ENCODE measurements around the gene ETFB.
A peak's percentile ranks its signal among the peaks of the same experiment; 100 is the strongest.

The ETFB gene

GRCh38 chr19:51330366-51330765 is 35.8 kb downstream of the ETFB start:
- peaks cover 45% of the 10 kb centered on the region for H3K27me3 Mint-ChIP-seq
- no peak overlapping the region for H3K27ac Mint-ChIP-seq
- peaks cover 15% of the 10 kb centered on the region for H3K4me1 Mint-ChIP-seq (ENCODE audit: low read depth)
- no peak overlapping the region for H3K4me3 Mint-ChIP-seq
- peaks cover 9% of the 10 kb centered on the region for H3K9me3 Mint-ChIP-seq
- H3K36me3 Mint-ChIP-seq (ENCODE audit: low read depth), result peaks cover 19% of the 10 kb centered on the region

GRCh38 chr19:51329411-51329810 is 36.8 kb downstream of the ETFB start:
- peaks cover 9% of the 10 kb centered on the region for H3K9me3 Mint-ChIP-seq
- H3K4me1 Mint-ChIP-seq (ENCODE audit: low read depth), result peaks cover 16% of the 10 kb centered on the region
- H3K4me3 Mint-ChIP-seq, result no peak overlapping the region
- peaks cover 51% of the 10 kb centered on the region for H3K27me3 Mint-ChIP-seq
- H3K36me3 Mint-ChIP-seq (ENCODE audit: low read depth), result peaks cover 19% of the 10 kb centered on the region
- H3K27ac Mint-ChIP-seq, result no peak overlapping the region

- peaks cover 9% of the 10 kb centered on the region for H3K9me3 Mint-ChIP-seq
- peak overlapping the region; percentile 62 for H3K4me3 Mint-ChIP-seq
- no peak overlapping the region for H3K27ac Mint-ChIP-seq
- peaks cover 64% of the 10 kb centered on the region for H3K27me3 Mint-ChIP-seq
- H3K4me1 Mint-ChIP-seq (ENCODE audit: low read depth), result peaks cover 16% of the 10 kb centered on the region
- H3K36me3 Mint-ChIP-seq (ENCODE audit: low read depth), result peaks cover 19% of the 10 kb centered on the region
Measured at GRCh38 chr19:51327066-51328001, 38.9 kb downstream of the ETFB start.

GRCh38 chr19:51326216-51327065 is 39.7 kb downstream of the ETFB start:
- peaks cover 11% of the 10 kb centered on the region for H3K36me3 Mint-ChIP-seq (ENCODE audit: low read depth)
- H3K4me1 Mint-ChIP-seq (ENCODE audit: low read depth), result peaks cover 16% of the 10 kb centered on the region
- peaks cover 9% of the 10 kb centered on the region for H3K9me3 Mint-ChIP-seq
- H3K4me3 Mint-ChIP-seq, result no peak overlapping the region
- peaks cover 64% of the 10 kb centered on the region for H3K27me3 Mint-ChIP-seq
- no peak overlapping the region for H3K27ac Mint-ChIP-seq

GRCh38 chr19:51325161-51325976 is 40.8 kb downstream of the ETFB start:
- Mint-ChIP-seq H3K27ac (no peak overlapping the region), H3K27me3 (peaks cover 65% of the 10 kb centered on the region)

GRCh38 chr19:51324167-51324481 is 42.1 kb downstream of the ETFB start:
- Mint-ChIP-seq H3K27me3 (peaks cover 54% of the 10 kb centered on the region), H3K27ac (no peak overlapping the region), H3K4me1 (ENCODE audit: low read depth) (peaks cover 16% of the 10 kb centered on the region), H3K4me3 (no peak overlapping the region), H3K9me3 (no peaks in the 10 kb centered on the region), H3K36me3 (ENCODE audit: low read depth) (no peaks in the 10 kb centered on the region)

More at GRCh38 chr19:51325161-51325976, 40.8 kb downstream of the ETFB start:
- H3K9me3 Mint-ChIP-seq, result peaks cover 1% of the 10 kb centered on the region
- H3K36me3 Mint-ChIP-seq (ENCODE audit: low read depth), result peaks cover 2% of the 10 kb centered on the region
- H3K4me3 Mint-ChIP-seq, result no peak overlapping the region
- peaks cover 16% of the 10 kb centered on the region for H3K4me1 Mint-ChIP-seq (ENCODE audit: low read depth)

GRCh38 chr19:51323481-51324166 is 42.6 kb downstream of the ETFB start:
- H3K9me3 Mint-ChIP-seq, result no peaks in the 10 kb centered on the region
- peaks cover 16% of the 10 kb centered on the region for H3K4me1 Mint-ChIP-seq (ENCODE audit: low read depth)
- peaks cover 51% of the 10 kb centered on the region for H3K27me3 Mint-ChIP-seq
- no peak overlapping the region for H3K4me3 Mint-ChIP-seq
- no peaks in the 10 kb centered on the region for H3K36me3 Mint-ChIP-seq (ENCODE audit: low read depth)
- no peak overlapping the region for H3K27ac Mint-ChIP-seq

GRCh38 chr19:51321799-51322198 is 44.4 kb downstream of the ETFB start:
- Mint-ChIP-seq H3K4me1 (ENCODE audit: low read depth) (peaks cover 7% of the 10 kb centered on the region), H3K36me3 (ENCODE audit: low read depth) (no peaks in the 10 kb centered on the region), H3K4me3 (no peak overlapping the region), H3K27me3 (peaks cover 40% of the 10 kb centered on the region), H3K27ac (no peak overlapping the region), H3K9me3 (no peaks in the 10 kb centered on the region)

- Mint-ChIP-seq H3K27ac (no peak overlapping the region), H3K9me3 (no peaks in the 10 kb centered on the region), H3K4me1 (ENCODE audit: low read depth) (no peaks in the 10 kb centered on the region), H3K27me3 (peaks cover 28% of the 10 kb centered on the region), H3K4me3 (no peak overlapping the region), H3K36me3 (ENCODE audit: low read depth) (no peaks in the 10 kb centered on the region)
Measured at GRCh38 chr19:51320280-51320657, 45.9 kb downstream of the ETFB start.

- Mint-ChIP-seq H3K27me3 (peaks cover 28% of the 10 kb centered on the region), H3K4me1 (ENCODE audit: low read depth) (no peaks in the 10 kb centered on the region), H3K4me3 (no peak overlapping the region), H3K27ac (no peak overlapping the region), H3K36me3 (ENCODE audit: low read depth) (no peaks in the 10 kb centered on the region), H3K9me3 (peaks cover 2% of the 10 kb centered on the region)
Measured at GRCh38 chr19:51319649-51320279, 46.4 kb downstream of the ETFB start.

- no peak overlapping the region for H3K4me3 Mint-ChIP-seq
- no peaks in the 10 kb centered on the region for H3K36me3 Mint-ChIP-seq (ENCODE audit: low read depth)
- peaks cover 27% of the 10 kb centered on the region for H3K27me3 Mint-ChIP-seq
- H3K27ac Mint-ChIP-seq, result no peak overlapping the region
- peaks cover 4% of the 10 kb centered on the region for H3K9me3 Mint-ChIP-seq
- H3K4me1 Mint-ChIP-seq (ENCODE audit: low read depth), result no peaks in the 10 kb centered on the region
Measured at GRCh38 chr19:51318687-51319648, 47.2 kb downstream of the ETFB start.

- peaks cover 4% of the 10 kb centered on the region for H3K9me3 Mint-ChIP-seq
- H3K4me1 Mint-ChIP-seq (ENCODE audit: low read depth), result no peaks in the 10 kb centered on the region
- no peak overlapping the region for H3K4me3 Mint-ChIP-seq
- peaks cover 25% of the 10 kb centered on the region for H3K27me3 Mint-ChIP-seq
- H3K36me3 Mint-ChIP-seq (ENCODE audit: low read depth), result no peaks in the 10 kb centered on the region
- H3K27ac Mint-ChIP-seq, result no peak overlapping the region
Measured at GRCh38 chr19:51317968-51318367, 48.2 kb downstream of the ETFB start.

- H3K27me3 Mint-ChIP-seq, result peaks cover 28% of the 10 kb centered on the region
- H3K9me3 Mint-ChIP-seq, result peaks cover 4% of the 10 kb centered on the region
- peaks cover 2% of the 10 kb centered on the region for H3K4me1 Mint-ChIP-seq (ENCODE audit: low read depth)
- no peaks in the 10 kb centered on the region for H3K36me3 Mint-ChIP-seq (ENCODE audit: low read depth)
- no peak overlapping the region for H3K4me3 Mint-ChIP-seq
- H3K27ac Mint-ChIP-seq, result no peak overlapping the region
Measured at GRCh38 chr19:51317376-51317775, 48.8 kb downstream of the ETFB start.

All from stimulated activated naive CD8-positive, alpha-beta T cell treated with anti-CD3 and anti-CD28 coated beads, Interleukin-15, Interleukin-2, amounts not matched to agents 100 ng/mL and 50 ng/mL, for 24 hours (primary cell).